H4 (cell line): ENCODE results near the gene PTMS. TPM values are rescaled to one million over a fixed set of nuclear protein-coding genes. Genes with fewer than 3 reads are reported as not detected.

Source experiments
- DNase-seq: peaks from one replicate; pipeline ENCODE4 v3.0.0-alpha.2; 2015; ENCODE audit warnings: low spot score
- total RNA-seq: library from RNA; depleted of rRNA; stranded (reverse); fragments of >200 nt; shearing (Covaris generic); gene quantifications from 2 replicates; pipeline ENCODE4 v1.2.3, GENCODE V29; 2014

PTMS gene
- total RNA-seq, 1 experiment from 2014 or later = 122 TPM

DNA sequence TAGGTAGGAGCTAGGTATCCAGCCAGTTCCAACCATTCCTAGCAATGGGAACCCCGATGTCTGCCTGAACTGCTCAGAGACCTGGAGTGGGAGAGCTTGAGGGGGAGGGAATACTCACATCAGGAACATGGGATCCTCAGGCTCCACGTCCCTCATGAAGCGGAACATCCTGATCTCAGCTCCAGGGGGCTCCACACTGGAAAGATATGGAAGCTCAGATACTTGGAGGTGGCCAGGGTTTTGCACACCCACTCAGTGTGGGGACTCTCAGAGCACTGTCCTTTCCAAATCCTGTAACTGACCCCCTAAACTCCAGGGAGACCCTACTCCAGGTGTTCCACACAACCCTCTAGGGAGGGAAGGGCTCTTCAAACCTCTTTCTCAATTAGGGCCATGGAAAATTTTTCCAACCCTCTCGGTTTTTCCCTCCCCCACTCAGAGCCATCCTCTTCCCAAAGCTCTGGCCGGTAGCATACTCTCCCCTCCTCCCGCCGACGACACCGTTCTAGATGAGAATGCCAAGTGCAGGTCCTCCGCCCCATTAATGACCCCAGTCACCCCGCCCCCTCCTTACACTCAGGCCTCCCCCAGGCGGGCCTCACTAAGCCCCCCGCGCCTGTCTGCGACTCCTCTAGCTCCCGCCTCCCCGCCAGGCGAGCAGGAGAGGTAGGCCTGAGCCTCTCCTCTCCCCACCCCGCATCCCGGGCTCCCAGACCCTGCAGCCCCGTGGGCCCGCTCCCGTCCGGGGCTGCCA, 13.8 kb upstream of the PTMS start:
- DNase-seq = peak; percentile 52

DNA sequence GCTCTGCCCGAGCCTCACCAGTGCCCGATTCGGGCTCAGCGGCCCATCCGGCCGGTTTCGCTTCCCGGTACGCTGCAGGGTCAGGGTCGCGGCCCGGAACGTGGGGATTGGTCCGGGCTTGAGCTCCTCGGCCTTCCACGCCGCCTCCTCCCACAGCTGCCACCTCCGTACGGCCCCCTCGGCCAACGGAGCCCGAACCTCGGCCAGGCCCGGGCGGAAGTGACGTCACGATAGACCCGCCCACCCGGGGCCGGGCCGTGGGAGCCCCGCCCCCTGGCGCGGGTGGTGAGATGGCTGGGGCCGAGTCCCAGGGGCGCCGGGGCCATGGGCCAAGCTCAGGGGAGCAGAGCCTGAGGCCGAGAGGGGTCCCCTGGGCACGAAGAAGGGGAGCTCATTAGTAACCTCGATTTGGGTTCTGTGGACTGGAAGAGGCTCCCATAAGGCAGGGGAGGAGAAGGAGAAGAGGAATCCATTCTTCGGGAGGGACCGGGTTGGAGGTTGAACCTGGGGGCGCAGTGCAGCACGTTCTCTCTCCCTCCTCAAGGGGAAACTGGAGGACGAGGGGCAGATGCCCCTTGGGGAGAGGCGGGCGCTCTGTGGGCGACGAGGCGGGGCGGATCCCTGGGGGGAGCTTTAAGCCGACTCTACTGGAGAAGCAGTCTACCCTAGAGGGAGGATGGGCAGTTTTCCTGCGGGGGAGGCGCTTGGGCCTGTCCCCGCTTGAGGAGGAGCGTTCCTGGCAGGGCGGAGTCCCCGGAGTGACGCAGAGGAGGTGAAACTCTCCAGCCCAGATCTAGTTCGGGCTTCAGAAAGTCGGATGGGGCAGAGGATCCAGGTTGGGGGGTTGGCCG, 13.0 kb upstream of the PTMS start, which contains the start of gene MLF2:
TSS of gene MLF2 (minus strand) at position 221 of the 851 bp plus-strand sequence. CDS start 807 bp downstream, outside the sequence.
- DNase-seq = peak; percentile 99

DNA sequence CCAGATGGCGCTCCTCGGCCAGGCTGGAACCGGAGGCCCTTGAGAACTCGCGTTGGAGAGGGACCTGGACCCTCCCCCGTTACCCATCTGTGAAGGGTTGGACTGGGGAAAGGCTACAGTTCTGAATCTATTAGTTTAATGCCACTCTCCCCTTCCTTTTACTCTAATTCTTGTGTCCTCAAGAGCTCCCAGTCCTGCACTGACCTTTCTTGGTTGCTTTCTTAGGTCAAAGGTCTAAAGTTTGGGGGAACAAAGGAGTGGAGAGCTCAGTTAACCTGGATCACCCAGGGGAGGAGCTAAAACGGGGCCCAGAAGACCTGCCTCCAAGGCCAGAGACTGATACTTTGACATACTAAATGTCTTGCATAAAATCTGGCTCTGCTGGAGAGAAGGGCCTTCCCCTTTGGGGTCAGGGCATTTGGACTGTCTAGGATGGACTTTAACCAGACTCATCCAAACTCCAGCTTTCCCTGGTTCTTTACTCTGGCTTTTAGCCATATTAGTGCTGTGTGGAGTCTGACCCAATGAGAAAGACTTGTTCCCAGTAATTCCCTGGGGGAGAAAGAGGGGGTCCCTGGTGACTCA, 12.3 kb upstream of the PTMS start:
- DNase-seq = no peak

DNA sequence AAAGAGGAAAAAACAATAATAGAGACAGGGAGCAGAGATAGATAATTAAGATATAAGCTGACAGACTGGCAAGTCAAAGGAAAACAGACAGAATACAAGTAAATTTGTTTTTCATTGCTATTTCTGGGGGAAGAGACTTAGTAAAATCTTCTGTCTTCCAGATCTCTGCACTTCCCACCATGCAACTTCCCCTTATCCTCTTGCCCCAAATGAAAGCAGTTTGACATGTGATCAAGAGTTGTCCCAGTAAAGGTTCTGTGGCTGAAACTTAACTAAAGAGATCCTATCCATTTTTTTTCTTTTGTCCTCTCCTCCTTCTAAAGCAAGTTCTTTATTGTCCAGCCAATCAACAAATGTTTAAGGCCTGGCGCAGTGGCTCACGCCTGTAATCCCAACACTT, 11.8 kb upstream of the PTMS start:
- DNase-seq = no peak

DNA sequence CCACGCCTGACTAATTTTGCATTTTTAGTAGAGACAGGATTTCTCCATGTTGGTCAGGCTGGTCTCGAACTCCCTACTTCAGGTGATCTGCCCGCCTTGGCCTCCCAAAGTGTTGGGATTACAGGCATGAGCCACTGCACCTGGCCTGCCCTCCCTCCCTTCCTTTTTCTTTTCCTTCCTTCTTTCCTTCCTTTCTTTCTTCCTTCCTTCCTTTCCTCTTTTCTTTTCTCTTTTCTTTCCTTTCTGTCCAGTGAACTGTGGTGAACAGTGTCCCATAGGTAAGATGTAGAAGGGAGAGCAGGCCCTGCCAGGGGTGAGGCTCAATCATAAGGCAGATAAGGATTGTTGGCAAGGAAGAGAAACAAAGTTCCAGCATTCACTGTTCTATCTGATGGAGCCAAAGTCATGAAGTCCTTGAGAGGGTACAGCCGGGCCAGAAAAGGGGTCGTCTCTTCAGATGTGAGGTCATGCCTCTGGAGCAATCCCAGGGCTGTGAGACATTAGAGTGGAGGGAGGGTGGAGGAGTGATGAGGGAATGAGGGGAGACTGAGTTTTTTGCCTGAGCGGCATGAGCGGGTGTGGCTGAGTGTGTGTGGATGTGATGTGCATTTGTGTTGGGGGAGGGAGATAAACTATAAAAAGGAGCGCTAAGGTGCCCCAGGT, 9.0 kb upstream of the PTMS start:
- DNase-seq = no peak

DNA sequence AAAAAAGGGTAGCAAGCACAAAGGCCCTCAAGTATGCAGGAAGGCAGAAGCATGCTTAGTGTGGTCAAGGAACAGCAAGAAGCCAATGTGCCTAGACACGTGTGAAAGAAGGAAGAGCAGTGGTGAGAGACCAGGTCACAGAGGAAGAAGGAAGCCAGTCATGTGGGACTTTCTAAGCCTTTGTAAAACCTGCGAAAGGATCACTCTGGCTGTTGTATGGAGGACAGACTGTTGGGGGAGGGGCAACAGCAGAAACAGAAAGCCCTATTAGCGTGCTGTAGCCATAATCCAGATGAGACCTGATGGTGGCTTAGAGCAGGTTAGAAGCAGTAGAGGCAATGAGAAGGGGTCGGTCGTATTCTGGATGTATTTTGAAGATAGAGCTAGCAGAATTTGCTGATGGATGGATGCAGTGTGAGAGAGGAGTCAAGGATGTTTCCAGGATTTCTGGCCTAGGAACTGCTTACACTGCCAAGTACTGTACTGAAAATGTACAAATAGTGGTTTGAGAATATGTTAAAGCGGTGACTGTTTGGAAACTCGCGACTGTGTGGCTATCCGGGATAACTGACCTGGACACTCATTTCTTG, 7.6 kb upstream of the PTMS start:
- DNase-seq = no peak

DNA sequence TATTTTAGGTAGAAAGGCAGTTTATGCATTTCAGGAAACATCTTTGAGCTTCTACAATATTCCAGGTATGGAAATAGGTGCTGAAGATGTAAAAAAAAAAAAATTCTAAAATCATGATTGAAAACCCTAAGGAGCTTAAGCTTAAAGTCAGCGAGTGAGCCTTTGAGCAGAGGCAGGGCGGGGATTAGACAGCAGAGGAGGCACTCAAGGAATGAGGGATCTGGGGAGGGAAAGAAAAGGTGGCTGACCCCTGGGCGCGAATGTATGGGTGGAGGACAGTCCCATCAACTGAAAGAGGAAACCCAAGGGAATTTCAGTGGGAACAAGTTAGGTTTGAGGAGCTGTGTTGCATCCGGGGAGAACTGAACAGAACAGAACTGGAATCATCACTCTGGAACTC, 6.4 kb upstream of the PTMS start:
- DNase-seq = no peak

DNA sequence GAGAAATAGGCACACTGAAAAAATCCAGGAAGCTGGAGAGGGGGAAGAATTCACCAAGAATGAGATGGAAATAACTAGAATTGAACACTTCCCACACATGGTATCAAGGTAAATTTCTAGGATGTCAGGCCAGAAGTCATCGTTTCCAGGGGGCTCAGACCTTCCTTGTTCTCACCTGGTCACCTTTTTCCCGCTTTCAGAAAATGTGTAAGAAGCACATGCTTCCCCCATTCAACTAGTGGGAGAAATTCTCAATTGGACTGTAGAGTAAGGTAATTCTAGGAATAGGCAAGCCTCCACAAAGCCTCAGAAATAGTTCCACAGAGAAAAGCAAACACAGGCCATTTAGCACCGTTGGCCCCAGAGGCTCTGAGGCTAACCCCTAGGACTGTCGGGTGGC, 2.8 kb upstream of the PTMS start:
- no peak for DNase-seq

DNA sequence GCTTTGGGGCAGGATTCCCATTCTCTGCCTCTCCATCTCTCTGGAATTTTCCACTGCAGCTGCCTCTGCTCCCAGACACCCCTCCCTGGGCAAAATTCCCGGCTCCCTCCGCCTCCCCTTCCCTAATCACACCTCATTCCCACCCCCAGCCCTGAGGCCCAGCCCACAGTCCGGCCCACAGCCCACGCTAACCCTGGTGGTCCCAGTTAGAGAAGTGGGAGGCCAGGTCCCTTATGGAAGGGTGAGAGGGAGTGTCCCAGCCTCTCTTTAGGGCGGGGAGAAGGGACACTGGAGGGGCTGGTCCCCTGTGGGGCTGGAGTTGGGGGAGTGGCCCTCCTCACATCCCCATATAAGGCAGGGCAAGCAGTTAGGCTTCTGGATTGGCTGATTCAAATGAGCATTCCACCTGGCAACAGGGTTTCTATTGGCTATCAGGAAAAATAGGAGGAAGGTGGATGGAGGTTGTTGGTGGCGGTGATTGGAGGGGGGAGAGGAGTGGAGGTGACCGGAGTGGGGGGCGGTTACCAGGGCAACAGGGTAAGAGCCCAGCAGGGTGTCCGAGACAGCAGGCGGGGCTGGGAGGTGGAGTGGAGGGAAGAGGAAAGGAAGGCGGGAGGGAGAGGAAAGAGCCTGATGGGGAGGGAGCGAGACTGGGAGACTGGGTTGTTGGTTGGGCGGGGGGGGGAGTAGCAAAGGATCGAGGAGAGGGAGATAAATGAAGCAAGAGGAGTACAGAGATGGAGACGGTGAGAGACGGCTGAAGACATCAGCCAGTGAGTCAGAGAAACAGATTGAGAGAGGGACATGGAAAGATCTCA, 1.9 kb upstream of the PTMS start:
- DNase-seq = peak; percentile 100

DNA sequence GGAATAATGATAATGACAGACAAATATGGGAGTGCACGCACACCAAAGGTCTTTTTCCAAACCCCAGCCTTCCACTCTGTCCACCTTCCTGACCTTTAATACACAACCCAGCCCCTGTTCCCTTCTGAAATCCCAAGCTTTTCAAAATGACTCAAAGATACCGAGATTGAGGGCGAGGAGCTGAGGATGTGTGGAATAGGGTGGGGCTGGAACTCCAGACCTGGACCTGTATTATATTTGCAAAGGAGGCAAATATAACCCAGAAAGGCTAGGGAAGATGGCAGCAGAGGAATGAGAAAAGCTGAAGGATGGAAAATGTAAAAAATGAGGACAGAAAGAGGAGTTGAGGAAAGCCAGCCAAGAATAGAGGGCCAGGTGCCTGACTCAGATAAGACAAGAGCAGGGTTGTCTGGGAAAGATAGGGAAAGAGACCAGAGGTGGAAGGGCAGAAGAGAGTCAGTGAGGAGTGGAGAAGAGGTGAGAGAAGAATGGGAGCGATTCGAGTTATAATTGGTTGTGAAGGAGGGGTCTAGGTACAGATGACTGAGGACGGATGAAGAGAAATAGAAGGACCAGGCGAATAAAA, 1.0 kb upstream of the PTMS start:
- no peak for DNase-seq

DNA sequence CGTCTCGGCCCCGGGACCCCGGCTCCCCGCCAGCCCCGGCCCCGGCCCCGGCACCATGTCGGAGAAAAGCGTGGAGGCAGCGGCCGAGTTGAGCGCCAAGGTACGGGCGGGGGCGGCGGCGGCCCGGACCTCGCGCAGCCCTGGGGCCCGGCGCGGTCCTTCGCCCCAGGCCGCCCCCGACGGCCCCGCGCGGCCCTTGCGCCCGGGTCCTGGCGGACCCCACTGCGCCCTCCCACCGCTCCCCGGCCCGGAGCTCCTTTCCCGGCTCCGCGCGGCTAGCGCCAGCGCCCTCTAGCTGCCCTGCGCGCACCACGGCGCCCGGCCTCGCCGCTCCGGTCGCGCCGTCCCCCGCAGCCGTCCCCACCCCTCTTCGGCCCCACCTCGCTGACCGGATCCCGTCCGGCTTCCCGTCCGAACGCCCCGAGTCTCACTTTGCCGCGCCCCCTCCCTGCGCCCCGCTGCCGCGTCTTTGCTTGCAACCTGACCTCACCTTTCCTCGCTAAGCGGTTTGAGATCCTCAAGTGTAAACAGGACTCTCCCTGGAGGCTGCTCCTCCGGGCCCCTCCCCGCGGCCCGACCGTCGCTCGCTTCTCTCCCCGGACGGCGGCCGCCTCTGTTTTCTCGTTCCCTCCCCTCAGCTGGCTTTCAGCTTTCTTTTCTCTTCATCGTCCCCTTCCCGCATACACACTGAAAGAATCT, 637 bp downstream of the PTMS start:
- peak; percentile 50 for DNase-seq

DNA sequence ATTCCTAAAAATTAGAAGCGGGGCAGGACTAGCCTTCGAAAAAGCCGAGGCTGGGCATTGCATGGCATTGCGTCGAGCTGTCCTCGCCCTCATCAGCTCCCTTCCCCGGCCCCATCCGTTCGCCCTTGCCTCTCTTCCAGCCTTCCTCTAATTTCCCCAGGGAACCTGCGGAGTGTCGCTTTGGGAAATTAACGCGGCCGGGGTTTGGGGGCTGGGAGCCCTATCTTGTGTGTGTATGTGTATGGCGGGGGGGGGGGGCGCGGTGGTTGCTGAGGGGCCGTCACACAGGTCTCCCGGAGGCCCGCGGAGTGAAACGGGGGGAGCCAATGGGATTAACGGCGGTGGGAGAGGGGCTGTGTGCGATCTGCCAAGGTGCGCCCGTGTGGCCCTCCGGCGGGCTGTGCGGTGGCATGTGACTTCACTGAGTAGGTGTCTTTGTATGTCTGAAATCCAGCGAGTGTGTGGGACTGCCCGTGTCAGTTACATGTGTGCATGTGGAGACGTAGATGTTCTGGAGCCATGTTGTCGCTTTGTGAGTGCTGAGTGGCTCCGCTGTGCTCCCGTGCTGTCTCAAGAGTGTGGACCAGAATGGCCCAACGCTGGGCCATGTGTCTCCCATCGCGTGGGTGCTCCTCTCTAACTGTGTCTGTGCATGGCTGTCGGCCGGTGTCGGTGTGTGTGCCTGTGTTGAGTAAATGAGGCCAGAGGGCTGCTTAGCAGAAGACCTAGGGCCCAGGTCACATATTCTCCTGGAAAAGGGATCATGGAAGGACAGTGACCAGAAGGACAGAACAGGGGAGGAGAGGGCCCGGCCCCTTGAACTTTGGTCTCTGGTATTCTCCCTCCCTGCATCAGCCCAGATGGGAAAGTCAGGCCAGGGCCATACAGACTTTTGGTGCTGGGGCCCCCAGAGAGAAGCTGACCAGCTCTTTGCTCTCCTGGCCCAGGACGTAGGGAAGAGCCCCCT, 1.5 kb downstream of the PTMS start:
- DNase-seq = no peak

DNA sequence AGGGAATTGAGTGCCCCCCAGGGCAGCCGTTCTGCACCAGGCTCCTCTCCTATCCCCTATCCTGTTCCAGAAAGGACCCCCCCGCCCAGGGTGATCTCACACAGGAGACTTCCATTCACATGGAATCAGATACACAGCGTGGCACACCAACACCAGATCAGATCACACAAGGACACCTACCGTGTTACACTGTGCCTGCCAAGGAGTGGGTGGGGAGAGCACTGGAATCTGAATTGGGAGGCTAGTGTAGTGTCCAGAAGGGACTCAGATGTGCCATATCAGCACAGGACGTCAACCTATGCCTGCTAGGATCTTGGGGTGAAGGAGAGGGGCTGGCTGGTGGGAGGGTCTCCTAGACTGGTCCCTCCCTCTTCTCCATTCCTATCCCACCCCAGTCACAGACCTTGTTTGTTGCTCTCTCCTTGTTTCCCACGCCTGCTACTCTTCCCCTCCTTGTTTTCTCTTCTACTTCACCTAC, 2.3 kb downstream of the PTMS start:
- no peak for DNase-seq

DNA sequence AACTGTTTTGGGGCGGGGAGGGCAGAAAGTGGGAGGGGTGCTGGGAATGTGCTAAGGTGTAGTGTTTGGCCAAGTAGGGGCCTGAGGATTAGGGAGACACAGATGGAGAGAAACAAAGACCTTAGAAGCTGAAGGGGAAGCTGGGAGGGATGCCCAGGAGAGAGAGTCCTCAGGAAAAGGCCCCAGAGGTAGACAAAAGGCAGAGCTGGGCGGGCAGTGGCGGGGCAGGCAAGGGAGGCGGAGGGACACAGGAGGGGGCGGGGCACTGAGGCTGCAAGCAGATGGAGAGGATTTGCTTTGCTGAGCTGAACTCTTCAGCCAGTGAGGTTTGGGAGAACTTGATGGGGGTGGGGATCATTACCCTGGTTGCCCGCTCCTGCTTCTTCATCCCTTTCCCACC, 2.8 kb downstream of the PTMS start:
- no peak for DNase-seq

DNA sequence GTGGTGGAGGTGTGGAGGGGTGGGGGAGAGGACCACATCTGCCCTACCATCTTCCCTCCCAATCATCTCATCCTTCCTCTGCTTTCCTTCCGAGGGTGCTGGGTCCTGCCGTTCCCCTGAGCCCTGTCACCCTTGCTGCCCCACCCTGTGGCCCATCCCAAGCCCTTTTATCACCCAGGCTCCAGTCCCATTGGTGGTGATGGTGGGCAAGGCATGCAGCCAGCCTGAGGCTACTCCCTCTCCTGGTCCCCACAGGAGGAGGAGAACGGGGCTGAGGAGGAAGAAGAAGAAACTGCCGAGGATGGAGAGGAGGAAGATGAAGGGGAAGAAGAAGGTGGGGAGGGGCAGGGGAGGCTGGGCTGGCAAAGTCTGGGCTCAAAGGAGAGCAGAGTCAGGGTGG, 3.5 kb downstream of the PTMS start:
- DNase-seq = no peak

DNA sequence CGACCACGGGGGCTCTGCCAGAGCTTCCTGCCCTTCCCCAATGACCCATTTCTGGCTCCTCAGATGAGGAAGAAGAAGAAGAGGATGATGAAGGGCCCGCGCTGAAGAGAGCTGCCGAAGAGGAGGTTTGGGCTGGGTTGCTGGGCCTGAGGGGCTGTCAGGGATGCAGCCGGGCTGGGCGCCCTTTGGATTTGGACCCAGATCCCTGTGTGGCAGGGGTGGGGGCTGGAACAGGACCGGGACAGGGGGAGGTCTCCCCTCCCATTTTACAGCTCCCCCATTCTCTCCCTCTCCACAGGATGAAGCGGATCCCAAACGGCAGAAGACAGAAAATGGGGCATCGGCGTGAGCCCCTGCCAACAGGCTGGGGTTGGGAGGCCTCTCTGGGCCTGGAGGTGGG, 3.9 kb downstream of the PTMS start:
- no peak for DNase-seq

DNA sequence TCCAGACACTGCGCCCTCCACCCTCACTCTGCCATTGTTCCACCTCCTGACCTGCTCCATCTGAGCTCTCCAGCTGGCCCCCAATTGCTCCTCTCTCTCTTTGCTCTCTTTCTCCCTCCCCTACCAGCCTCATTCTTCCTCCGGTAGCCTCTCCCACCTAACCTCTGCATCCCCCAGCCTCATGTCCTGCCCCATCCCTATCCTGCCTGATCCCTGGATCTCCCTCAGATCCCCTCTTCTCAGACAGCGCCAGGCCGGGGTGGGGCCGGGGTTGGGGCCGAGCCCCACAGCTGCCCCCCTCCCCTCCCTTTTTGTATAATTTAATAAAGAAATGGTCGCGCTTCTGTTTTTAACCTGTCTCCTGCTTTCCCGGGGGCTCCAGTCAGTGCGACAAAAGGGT, 4.4 kb downstream of the PTMS start:
- DNase-seq = no peak

DNA sequence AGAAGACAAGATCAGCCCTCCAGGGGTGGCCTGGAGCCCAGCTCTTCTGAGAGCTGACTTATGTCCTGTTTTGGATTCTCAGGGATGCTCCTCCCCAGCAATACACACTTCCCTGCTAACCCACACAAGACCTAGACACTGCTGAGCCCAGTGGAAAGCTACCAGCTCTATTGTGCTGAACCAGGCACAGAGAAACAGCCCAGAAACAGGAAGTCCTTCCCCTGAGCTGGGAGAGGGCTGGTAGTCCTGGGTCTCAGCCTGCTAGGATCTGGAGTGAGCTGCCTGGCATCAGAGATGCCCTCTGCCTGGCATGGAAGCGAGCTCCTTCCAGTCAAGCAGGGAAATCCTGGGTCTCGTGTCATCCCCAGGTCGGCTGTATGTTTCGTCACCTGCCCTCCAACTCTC, 4.9 kb downstream of the PTMS start:
- DNase-seq = no peak
